Duodenal mucosa (tissue), 2 donors: ENCODE results near the gene RYR3.

Experiments
- H3K27ac ChIP-seq: one replicate; pipeline ENCODE4 v1.7.0; 2013; ENCODE audit warnings: low read depth, low read length
- H3K27me3 ChIP-seq, 2 donors: one replicate each; pipeline ENCODE4 v1.7.0; 2013; ENCODE audit warnings: low read length in 2 of 2, control low read depth in 1 of 2; ENCODE audit not compliant: insufficient read depth in 2 of 2, control insufficient read depth in 1 of 2
- H3K36me3 ChIP-seq, 2 donors: one replicate each; pipeline ENCODE4 v1.7.0; 2013; ENCODE audit warnings: low read length in 2 of 2, control low read depth in 1 of 2; ENCODE audit not compliant: insufficient read depth in 2 of 2, control insufficient read depth in 1 of 2
- H3K4me1 ChIP-seq, 2 donors: one replicate each; pipeline ENCODE4 v1.7.0; 2013; ENCODE audit warnings: low read length in 2 of 2, control low read depth in 1 of 2; ENCODE audit not compliant: insufficient read depth in 2 of 2, control insufficient read depth in 1 of 2
- H3K4me3 ChIP-seq, 2 donors: one replicate each; pipeline ENCODE4 v1.7.0; 2013; ENCODE audit warnings: low read length in 2 of 2, low read depth in 1 of 2
- H3K9ac ChIP-seq, 2 donors: one replicate each; pipeline ENCODE4 v1.7.0; 2013; ENCODE audit warnings: low read length in 2 of 2, low read depth in 1 of 2
- H3K9me3 ChIP-seq, 2 donors: one replicate each; pipeline ENCODE4 v1.7.0; 2013; ENCODE audit warnings: low read length in 2 of 2, control low read depth in 1 of 2; ENCODE audit not compliant: control insufficient read depth in 1 of 2

The RYR3 gene

DNA sequence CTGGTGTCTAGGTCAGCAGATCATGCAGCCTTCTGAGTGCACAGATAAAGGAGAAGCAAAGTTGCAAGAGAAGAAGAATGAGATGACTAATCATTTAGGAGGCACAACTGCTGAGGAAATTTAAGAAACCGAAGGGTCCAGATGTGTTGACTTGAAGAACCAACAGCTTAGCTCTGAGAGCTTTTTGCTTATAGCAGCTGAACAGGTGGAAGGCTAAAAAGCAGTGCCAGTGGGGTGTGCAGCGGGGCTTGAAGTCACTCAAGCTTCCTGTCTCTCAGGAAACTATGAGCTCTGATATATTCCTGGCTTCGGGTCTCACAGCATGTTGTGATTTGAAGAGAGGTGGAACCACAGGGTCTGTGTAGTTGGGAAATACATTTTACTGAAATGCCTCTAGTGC, 305.7 kb downstream of the RYR3 start:
- Histone ChIP-seq H3K4me1 (no peaks in the 10 kb centered on the region), H3K9ac (no peak overlapping the region), H3K27ac (no peak overlapping the region), H3K36me3 (no peaks in the 10 kb centered on the region), H3K9me3 (no peaks in the 10 kb centered on the region), H3K27me3 (no peaks in the 10 kb centered on the region), H3K4me3 (no peak overlapping the region)

DNA sequence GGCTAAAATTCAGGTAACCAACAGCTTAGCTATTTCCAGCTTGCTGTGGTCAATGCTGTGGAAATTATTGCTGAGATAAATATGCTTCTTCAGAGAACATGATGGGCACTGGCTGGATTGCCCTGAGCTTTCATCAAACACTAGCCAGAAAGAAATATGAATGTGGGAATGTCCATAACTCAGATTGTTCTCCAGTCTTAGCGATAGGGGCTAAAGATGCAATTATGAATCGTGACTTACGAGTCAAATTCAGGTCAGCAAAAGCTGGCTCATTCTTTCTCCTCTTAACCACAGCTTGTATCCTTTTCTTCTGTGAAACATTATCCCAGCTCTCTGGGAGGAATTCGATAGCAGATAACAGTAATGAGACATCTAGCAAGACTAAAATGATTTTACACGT, 307.6 kb downstream of the RYR3 start:
- H3K27ac ChIP-seq, result no peak overlapping the region
- no peak overlapping the region for H3K9ac ChIP-seq
- H3K27me3 ChIP-seq, result no peaks in the 10 kb centered on the region
- H3K4me3 ChIP-seq, result no peak overlapping the region
- no peaks in the 10 kb centered on the region for H3K4me1 ChIP-seq
- H3K36me3 ChIP-seq, result no peaks in the 10 kb centered on the region
- no peaks in the 10 kb centered on the region for H3K9me3 ChIP-seq

DNA sequence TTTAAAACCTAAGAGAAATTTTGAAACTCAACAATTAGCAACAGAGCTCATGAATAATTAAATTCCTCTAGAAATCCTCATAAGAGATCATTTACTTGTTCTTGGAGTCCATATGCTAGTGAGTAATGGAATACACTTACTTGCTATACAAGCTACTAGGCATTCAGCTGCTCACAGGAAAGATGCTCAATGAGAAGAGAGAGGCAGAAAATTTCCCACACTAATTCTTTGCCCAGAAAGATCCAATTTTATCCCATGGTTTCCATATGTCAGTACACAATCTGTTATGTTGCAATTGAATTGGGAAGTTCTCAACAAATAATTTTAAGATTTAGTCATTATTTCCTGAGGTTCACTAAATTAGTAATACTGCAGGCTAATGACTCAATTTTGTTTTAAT, 310.4 kb downstream of the RYR3 start:
- no peaks in the 10 kb centered on the region for H3K9me3 ChIP-seq
- H3K27me3 ChIP-seq, result no peaks in the 10 kb centered on the region
- no peak overlapping the region for H3K27ac ChIP-seq
- no peak overlapping the region for H3K4me3 ChIP-seq
- H3K9ac ChIP-seq, result no peak overlapping the region
- no peaks in the 10 kb centered on the region for H3K4me1 ChIP-seq
- H3K36me3 ChIP-seq, result no peaks in the 10 kb centered on the region

DNA sequence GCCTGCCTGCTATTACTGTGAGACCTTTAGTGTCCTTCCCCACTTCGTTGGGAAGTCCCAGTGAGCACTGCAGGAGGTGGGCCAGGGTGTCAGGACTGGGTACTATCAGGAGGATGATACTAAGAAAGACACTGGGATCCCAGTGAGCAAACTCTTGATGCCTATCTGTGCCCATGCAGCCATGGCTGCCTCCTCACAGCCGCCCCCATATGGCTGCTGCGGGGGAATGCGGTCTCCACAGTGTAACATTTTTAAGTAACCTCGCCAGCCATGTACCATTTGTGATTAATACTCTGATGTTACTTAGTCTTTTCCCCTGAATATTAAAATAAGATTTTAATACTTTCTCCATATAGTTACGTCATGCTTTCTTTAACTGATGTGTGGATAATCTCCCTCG, 312.2 kb downstream of the RYR3 start:
- Histone ChIP-seq H3K4me1 (no peaks in the 10 kb centered on the region), H3K36me3 (no peaks in the 10 kb centered on the region), H3K27ac (no peak overlapping the region), H3K4me3 (no peak overlapping the region), H3K9me3 (no peaks in the 10 kb centered on the region), H3K9ac (no peak overlapping the region), H3K27me3 (no peaks in the 10 kb centered on the region)

DNA sequence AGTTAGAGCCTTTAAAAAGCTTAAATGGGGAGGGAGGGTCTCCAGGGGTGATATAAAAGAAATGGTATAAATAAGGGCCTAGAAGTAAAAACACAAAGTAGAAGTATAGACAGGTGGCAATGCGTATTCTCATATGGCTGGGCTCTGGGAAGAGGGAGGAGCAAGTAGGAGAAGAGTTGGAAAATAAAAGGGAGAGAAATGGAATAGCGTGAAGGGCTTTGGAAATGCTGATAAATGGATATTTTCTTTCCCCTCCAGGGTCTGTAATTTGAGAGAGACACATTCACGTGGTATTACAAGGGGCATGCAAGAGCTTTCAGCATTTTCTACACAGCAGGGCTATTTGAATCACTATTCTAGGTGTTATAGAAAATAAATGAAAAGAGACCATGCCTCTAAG, 313.7 kb downstream of the RYR3 start:
- H3K27me3 ChIP-seq, result no peaks in the 10 kb centered on the region
- no peaks in the 10 kb centered on the region for H3K36me3 ChIP-seq
- no peaks in the 10 kb centered on the region for H3K9me3 ChIP-seq
- no peak overlapping the region for H3K27ac ChIP-seq
- H3K9ac ChIP-seq, result no peak overlapping the region
- no peak overlapping the region for H3K4me3 ChIP-seq
- no peaks in the 10 kb centered on the region for H3K4me1 ChIP-seq

DNA sequence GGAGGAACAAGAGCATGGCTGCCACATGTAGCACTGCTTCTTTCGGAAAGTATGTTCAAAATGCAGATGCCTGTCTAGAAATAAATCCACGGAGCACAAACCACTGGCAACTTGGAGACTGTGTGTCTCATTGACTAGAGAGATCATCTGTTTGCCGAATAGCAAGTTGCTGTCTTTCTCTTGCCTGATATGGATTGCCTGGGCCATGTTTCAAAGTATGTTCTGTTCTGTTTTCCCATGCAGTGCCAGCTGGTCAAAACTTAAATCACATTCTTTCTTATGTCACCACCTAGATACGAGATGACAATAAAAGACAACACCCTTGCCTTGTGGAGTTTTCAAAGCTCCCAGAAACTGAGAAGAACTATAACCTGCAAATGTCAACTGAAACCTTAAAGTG, 318.9 kb downstream of the RYR3 start:
- no peak overlapping the region for H3K4me3 ChIP-seq
- H3K4me1 ChIP-seq, result no peaks in the 10 kb centered on the region
- no peaks in the 10 kb centered on the region for H3K36me3 ChIP-seq
- no peak overlapping the region for H3K9ac ChIP-seq
- no peak overlapping the region for H3K27ac ChIP-seq
- no peaks in the 10 kb centered on the region for H3K27me3 ChIP-seq
- no peaks in the 10 kb centered on the region for H3K9me3 ChIP-seq

DNA sequence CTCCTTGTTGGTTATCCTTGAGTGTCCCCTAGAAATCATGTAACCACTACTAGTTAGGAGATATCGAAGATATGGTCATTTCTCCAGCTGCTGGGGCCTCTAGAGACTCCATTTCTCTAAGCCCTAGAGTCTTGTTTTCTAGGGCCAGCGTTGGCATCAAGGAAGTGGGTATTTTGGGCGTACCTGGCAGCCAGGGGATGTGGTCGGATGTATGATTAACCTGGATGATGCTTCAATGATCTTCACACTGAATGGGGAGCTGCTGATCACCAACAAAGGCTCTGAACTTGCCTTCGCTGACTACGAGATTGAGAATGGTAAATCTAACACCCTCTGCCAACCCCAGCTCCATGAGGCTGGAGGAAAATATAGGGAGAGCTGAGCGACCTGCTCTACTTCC, 325.5 kb downstream of the RYR3 start:
- H3K4me3 ChIP-seq, result no peak overlapping the region
- no peak overlapping the region for H3K27ac ChIP-seq
- no peaks in the 10 kb centered on the region for H3K36me3 ChIP-seq
- H3K9me3 ChIP-seq, result no peaks in the 10 kb centered on the region
- no peak overlapping the region for H3K9ac ChIP-seq
- H3K27me3 ChIP-seq, result peaks cover 0 to 5% of the 10 kb centered on the region in 2 donors
- H3K4me1 ChIP-seq, result no peaks in the 10 kb centered on the region

DNA sequence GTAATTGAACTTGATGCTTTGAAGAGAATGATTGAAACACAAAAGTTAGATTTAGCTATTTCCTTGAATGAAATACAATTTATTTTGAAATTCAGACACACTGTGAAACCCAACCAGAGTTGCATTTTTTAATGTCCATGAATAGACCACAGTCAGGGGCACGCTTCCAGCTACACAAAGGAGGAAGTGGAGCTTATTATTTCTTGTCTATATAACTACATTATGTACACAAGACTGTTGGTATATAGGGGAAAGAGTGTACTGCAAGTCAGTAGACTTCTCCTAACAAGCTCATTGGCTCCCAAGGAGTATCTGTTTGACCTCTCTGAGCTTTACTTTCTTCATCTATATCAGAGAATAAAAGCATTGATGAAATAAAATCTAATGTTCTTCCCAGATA, 326.2 kb downstream of the RYR3 start:
- Histone ChIP-seq H3K9ac (no peak overlapping the region), H3K9me3 (no peaks in the 10 kb centered on the region), H3K27ac (no peak overlapping the region), H3K36me3 (no peaks in the 10 kb centered on the region), H3K4me3 (no peak overlapping the region), H3K4me1 (no peaks in the 10 kb centered on the region), H3K27me3 (peaks cover 0 to 5% of the 10 kb centered on the region in 2 donors)

DNA sequence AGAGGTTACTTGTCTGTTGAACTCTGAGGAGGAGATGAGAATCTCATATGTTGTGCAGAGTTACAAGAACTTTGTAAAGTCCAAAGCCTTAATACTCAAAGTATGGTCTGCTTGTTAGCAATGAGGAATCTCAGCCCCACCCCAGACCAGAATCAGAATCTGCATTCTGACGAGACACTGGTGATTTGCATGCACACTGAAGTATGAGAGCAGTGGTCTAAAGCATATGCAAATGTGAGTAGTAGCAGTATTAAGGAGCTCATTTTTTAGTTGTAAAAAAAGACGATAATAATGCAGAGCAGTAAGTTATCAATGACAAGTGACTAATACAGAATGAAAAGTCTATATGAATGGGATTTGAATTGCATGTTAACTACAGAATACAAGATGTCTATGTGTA, 327.7 kb downstream of the RYR3 start:
- Histone ChIP-seq H3K27me3 (peaks cover 0 to 5% of the 10 kb centered on the region in 2 donors), H3K36me3 (no peaks in the 10 kb centered on the region), H3K4me3 (no peak overlapping the region), H3K27ac (no peak overlapping the region), H3K9me3 (no peaks in the 10 kb centered on the region), H3K9ac (no peak overlapping the region), H3K4me1 (no peaks in the 10 kb centered on the region)

DNA sequence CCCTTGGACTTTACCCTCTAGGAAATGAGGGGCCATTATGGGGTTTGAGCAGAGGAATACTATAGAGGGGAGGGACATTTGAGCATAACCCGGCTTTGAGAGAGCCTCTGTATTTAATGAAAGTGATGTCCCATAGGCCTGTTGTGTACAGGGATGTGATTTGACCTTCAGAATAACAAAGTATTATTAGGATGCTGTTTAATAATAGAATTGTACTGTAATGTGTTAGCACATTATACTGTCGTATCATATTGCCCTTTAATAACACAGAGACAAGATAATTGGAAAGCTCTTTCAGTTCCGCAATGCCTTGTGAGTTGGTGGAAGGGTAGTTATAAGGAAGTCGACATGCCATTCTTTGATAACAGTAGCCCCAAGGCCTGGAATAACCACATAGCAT, 328.3 kb downstream of the RYR3 start:
- no peaks in the 10 kb centered on the region for H3K4me1 ChIP-seq
- no peak overlapping the region for H3K27ac ChIP-seq
- H3K9ac ChIP-seq, result no peak overlapping the region
- H3K27me3 ChIP-seq, result peaks cover 0 to 5% of the 10 kb centered on the region in 2 donors
- no peaks in the 10 kb centered on the region for H3K36me3 ChIP-seq
- H3K9me3 ChIP-seq, result no peaks in the 10 kb centered on the region
- H3K4me3 ChIP-seq, result no peak overlapping the region

DNA sequence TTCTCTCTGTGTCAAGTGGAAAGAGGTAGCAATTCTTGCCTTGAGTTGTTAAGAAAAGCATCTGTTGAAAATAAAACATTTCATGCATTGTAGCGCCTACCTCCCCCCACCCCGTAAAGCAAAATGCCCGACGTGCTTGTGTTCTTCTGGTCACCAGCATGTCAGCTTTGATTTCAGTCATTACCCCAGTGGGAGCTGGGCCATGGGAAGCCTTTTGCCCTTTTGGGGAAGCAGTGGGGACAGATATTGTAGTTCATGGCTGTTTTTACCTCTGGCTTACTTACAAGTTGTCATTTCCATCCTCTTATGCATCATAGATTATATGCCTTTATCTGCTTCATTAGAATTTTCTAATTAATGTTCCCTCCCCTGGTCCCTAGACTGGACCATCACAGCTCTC, 328.7 kb downstream of the RYR3 start:
- Histone ChIP-seq H3K27me3 (peaks cover 0 to 5% of the 10 kb centered on the region in 2 donors), H3K27ac (no peak overlapping the region), H3K4me1 (no peaks in the 10 kb centered on the region), H3K9me3 (no peaks in the 10 kb centered on the region), H3K4me3 (no peak overlapping the region), H3K9ac (no peak overlapping the region), H3K36me3 (no peaks in the 10 kb centered on the region)
